Osteocyte (in vitro differentiated cells): ENCODE measurements around the gene HS6ST1. TPM values are rescaled to one million over a fixed set of nuclear protein-coding genes. Genes with fewer than 3 reads are reported as not detected.

Experiments
- DNase-seq: peaks from one replicate; pipeline ENCODE4 v3.0.0; 2021; ENCODE audit warnings: mixed read lengths; ENCODE audit not compliant: unreplicated experiment; ENCODE audit errors: extremely low spot score
- H3K27ac Mint-ChIP-seq: one replicate; pipeline ENCODE4 v1.8.0; 2021; ENCODE audit warnings: mild to moderate bottlenecking, mixed read lengths; ENCODE audit not compliant: unreplicated experiment
- H3K27me3 Mint-ChIP-seq: one replicate; pipeline ENCODE4 v1.8.0; 2021; ENCODE audit warnings: mixed read lengths; ENCODE audit not compliant: unreplicated experiment
- H3K36me3 Mint-ChIP-seq: one replicate; pipeline ENCODE4 v1.8.0; 2021; ENCODE audit warnings: mixed read lengths; ENCODE audit not compliant: unreplicated experiment
- H3K4me1 Mint-ChIP-seq: one replicate; pipeline ENCODE4 v1.8.0; 2021; ENCODE audit warnings: mixed read lengths; ENCODE audit not compliant: unreplicated experiment
- H3K4me3 Mint-ChIP-seq: one replicate; pipeline ENCODE4 v1.8.0; 2021; ENCODE audit warnings: mild to moderate bottlenecking, moderate library complexity, mixed read lengths; ENCODE audit not compliant: unreplicated experiment
- H3K9me3 Mint-ChIP-seq: one replicate; pipeline ENCODE4 v1.8.0; 2021; ENCODE audit warnings: mixed read lengths; ENCODE audit not compliant: unreplicated experiment
- CTCF ChIP-seq: fragments of 200-600 bp; sonication (generic); IDR thresholded peaks from 2 replicates; pipeline ENCODE4 v1.5.0; 2021; ENCODE audit warnings: antibody characterized with exemption, mild to moderate bottlenecking, moderate library complexity
- total RNA-seq: library from RNA; stranded (reverse); gene quantifications from 2 replicates; pipeline ENCODE4 v1.2.1, GENCODE V29; 2021

The HS6ST1 gene
- total RNA-seq, 1 donor from 2014 or later = 43.0 TPM

GRCh38 chr2:128311216-128311754 lies 7.4 kb downstream of the HS6ST1 start:
- no peaks in the 10 kb centered on the region for H3K27me3 Mint-ChIP-seq
- no peak for DNase-seq
- TF ChIP-seq CTCF = no peak
- H3K36me3 Mint-ChIP-seq = peaks cover 7% of the 10 kb centered on the region
- H3K4me1 Mint-ChIP-seq = peaks cover 69% of the 10 kb centered on the region
- H3K9me3 Mint-ChIP-seq = no peaks in the 10 kb centered on the region
- H3K4me3 Mint-ChIP-seq = no peak overlapping the region
- H3K27ac Mint-ChIP-seq = no peak overlapping the region

- TF ChIP-seq CTCF = no peak
- Mint-ChIP-seq H3K36me3 (peaks cover 7% of the 10 kb centered on the region), H3K27me3 (no peaks in the 10 kb centered on the region), H3K27ac (no peak overlapping the region), H3K4me3 (no peak overlapping the region), H3K9me3 (no peaks in the 10 kb centered on the region), H3K4me1 (peaks cover 70% of the 10 kb centered on the region)
- no peak for DNase-seq
These were observed 7.9 kb downstream of the HS6ST1 start for GRCh38 chr2:128310761-128311160.

- H3K4me1 Mint-ChIP-seq = peaks cover 71% of the 10 kb centered on the region
- no peak for DNase-seq
- no peaks in the 10 kb centered on the region for H3K9me3 Mint-ChIP-seq
- no peak for TF ChIP-seq CTCF
- H3K27me3 Mint-ChIP-seq = no peaks in the 10 kb centered on the region
- H3K4me3 Mint-ChIP-seq = no peak overlapping the region
- peaks cover 3% of the 10 kb centered on the region for H3K36me3 Mint-ChIP-seq
- no peak overlapping the region for H3K27ac Mint-ChIP-seq
These were observed 8.5 kb downstream of the HS6ST1 start for GRCh38 chr2:128310094-128310716.

GRCh38 chr2:128309280-128310093 lies 9.2 kb downstream of the HS6ST1 start:
- H3K9me3 Mint-ChIP-seq = no peaks in the 10 kb centered on the region
- no peak overlapping the region for H3K4me3 Mint-ChIP-seq
- no peaks in the 10 kb centered on the region for H3K27me3 Mint-ChIP-seq
- H3K36me3 Mint-ChIP-seq = no peaks in the 10 kb centered on the region
- peak overlapping the region; percentile 58 for H3K27ac Mint-ChIP-seq
- H3K4me1 Mint-ChIP-seq = peaks cover 71% of the 10 kb centered on the region
- no peak for DNase-seq
- no peak for TF ChIP-seq CTCF

GRCh38 chr2:128308889-128309279 lies 9.8 kb downstream of the HS6ST1 start:
- Mint-ChIP-seq H3K9me3 (no peaks in the 10 kb centered on the region), H3K4me3 (no peak overlapping the region), H3K36me3 (no peaks in the 10 kb centered on the region), H3K27me3 (no peaks in the 10 kb centered on the region), H3K4me1 (peaks cover 71% of the 10 kb centered on the region), H3K27ac (no peak overlapping the region)
- no peak for TF ChIP-seq CTCF
- no peak for DNase-seq
